ENCODE results near the gene SWI5.

The SWI5 gene

DNA sequence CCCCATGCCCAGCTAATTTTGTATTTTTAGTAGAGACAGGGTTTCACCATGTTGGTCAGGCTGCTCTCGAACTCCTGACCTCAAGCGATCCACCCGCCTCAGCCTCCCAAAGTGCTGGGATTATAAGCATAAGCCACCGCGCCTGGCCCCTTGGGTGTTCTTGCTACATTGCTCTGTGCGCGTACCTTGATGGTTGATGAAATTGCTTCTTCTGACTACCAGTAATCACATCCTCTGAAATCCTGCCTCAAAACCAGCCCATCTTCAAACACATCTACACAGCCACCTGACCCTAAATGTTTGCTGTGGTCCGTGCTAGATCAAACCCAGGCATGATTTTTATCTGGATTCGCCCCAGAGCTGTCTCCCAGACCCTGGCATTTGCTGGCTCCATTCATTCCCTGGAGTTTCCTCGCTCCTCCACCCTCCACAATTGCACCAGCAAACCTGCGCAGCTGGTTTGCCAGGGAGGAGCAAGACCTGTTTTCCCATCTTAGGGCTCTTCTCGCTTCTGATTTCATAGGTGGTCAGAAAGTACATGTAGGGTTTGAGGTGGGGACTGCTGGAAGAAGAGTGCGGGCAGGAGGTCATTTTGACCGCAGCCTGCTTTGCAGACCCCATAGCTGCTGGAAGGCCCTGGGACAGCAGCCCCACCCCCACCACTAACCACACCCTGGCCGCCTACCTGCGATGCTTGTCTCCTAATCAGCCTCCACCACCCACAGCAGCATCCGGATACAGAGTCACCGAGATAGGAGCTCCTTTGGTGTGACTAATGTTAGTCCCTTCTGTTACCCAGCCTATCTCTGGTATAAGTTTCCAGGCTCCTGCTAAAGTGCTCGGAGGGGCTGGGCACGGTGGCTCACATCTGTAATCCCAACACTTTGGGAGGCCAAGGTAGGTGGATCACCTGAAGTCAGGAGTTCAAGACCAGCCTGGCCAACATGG, 22.7 kb downstream of the SWI5 start:
- no peak for ATAC-seq
- no peak for TF ChIP-seq ZNF70 (CRISPR knock-in tag; IDR thresholded peaks at IDR 0.05)
- TF ChIP-seq ZNF565 (CRISPR knock-in tag; conservative IDR thresholded peaks at IDR 0.05; ENCODE audit: low read depth) = no peak
- no peak for TF ChIP-seq CSDC2 (CRISPR knock-in tag; IDR thresholded peaks at IDR 0.05)
- TF ChIP-seq GLIS3 (CRISPR knock-in tag; IDR thresholded peaks at IDR 0.05) = no peak

DNA sequence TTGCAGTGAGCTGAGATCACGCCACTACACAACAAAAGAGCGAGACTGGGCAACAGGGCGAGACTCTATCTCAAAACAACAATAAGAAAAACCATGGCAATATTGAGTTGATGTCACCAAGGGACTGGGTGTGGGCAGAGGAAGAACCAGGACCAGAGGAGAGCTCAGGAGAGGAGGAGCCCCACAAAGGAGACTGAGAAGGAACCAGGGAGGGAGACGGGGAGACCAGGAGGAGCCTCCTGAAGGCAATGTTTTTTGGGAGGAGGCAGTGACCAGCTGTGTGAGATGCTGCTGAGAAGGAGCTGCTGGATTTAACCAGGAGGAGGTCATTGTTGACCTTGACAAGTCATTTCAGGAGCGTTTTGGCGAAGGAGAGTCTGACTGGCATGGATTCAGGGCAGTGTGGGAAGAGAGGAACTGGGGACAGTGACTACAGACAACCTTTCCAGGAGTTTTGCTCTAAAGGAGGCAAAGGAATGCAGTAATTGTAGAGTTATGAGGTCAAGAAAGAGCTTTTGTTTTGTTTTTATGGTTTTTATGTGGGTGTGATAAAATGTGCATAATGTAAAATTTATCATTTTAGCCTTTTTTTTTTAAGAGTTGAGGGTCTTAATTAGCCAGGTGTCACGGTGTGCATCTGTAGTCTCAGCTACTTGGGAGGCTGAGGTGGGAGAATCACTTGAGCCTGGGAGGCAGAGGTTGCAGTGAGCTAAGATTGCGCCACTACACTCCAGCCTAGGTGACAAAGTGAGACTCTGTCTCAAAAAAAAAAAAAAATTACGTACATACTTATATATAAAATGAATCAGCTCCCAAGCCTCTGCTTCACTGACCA, 28.3 kb downstream of the SWI5 start:
- ATAC-seq = peak; percentile 6; the same call in 1 of the 3 replicates
- TF ChIP-seq BACH2 (CRISPR knock-in tag; IDR thresholded peaks at IDR 0.05; ENCODE audit: borderline replicate concordance) (no peak), ZFP30 (CRISPR knock-in tag; IDR thresholded peaks at IDR 0.05) (no peak), GLIS3 (CRISPR knock-in tag; IDR thresholded peaks at IDR 0.05) (no peak), ZNF70 (CRISPR knock-in tag; IDR thresholded peaks at IDR 0.05) (no peak), OSR1 (CRISPR knock-in tag; IDR thresholded peaks at IDR 0.05) (no peak)
- TF ChIP-seq, protein P1, sequence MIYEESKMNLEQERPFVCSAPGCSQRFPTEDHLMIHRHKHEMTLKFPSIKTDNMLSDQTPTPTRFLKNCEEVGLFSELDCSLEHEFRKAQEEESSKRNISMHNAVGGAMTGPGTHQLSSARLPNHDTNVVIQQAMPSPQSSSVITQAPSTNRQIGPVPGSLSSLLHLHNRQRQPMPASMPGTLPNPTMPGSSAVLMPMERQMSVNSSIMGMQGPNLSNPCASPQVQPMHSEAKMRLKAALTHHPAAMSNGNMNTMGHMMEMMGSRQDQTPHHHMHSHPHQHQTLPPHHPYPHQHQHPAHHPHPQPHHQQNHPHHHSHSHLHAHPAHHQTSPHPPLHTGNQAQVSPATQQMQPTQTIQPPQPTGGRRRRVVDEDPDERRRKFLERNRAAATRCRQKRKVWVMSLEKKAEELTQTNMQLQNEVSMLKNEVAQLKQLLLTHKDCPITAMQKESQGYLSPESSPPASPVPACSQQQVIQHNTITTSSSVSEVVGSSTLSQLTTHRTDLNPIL (CRISPR knock-in tag; IDR thresholded peaks at IDR 0.05; ENCODE audit: low read depth) = no peak
- TF ChIP-seq, protein P2, sequence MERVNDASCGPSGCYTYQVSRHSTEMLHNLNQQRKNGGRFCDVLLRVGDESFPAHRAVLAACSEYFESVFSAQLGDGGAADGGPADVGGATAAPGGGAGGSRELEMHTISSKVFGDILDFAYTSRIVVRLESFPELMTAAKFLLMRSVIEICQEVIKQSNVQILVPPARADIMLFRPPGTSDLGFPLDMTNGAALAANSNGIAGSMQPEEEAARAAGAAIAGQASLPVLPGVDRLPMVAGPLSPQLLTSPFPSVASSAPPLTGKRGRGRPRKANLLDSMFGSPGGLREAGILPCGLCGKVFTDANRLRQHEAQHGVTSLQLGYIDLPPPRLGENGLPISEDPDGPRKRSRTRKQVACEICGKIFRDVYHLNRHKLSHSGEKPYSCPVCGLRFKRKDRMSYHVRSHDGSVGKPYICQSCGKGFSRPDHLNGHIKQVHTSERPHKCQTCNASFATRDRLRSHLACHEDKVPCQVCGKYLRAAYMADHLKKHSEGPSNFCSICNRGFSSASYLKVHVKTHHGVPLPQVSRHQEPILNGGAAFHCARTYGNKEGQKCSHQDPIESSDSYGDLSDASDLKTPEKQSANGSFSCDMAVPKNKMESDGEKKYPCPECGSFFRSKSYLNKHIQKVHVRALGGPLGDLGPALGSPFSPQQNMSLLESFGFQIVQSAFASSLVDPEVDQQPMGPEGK (CRISPR knock-in tag; IDR thresholded peaks at IDR 0.05; ENCODE audit: borderline replicate concordance) = no peak

DNA sequence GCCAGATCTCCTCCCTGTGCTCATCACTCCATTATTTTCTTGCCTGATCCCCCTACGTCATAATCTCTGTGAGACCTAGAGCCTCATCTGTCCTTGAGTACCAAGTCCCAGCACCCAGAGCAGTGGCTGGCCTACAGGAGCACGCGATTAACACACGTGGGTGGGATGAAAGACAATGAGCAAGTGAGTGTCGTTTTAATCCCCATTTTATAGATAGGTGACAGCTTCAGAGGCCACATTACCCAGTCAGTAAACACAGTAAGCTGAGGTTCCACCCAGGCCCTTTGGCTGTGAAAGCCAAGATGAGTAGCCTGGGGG, 28.9 kb downstream of the SWI5 start:
- no peak for TF ChIP-seq BACH2 (CRISPR knock-in tag; IDR thresholded peaks at IDR 0.05; ENCODE audit: borderline replicate concordance)
- no peak for ATAC-seq

DNA sequence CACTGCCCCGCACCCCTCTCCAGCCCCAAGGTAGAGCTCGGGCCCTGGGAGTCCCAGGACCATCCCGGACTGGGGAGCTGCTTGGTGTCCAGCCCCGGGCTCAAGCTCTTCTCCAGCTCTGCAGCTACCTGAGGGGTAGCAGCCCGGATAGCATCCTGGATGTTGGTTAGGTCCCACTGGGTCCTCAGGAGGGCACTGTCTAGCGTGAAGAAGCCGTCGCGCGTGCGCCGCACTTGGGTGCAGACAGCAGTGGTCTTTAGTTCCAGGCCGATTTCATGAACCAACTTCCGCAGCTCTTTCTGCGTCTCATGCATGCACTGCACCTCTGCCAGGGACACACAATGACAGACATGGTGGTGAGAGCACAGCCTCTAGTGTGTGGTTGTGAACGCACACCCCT, 33.5 kb downstream of the SWI5 start:
- TF ChIP-seq ZNF565 (CRISPR knock-in tag; conservative IDR thresholded peaks at IDR 0.05; ENCODE audit: low read depth) (no peak), ESRRG (CRISPR knock-in tag; IDR thresholded peaks at IDR 0.05) (no peak), ISL1 (CRISPR knock-in tag; IDR thresholded peaks at IDR 0.05) (no peak), TOX (CRISPR knock-in tag; IDR thresholded peaks at IDR 0.05; ENCODE audit: borderline replicate concordance) (no peak), ZNF8 (CRISPR knock-in tag; IDR thresholded peaks at IDR 0.05) (no peak), ZC3H10 (CRISPR knock-in tag; IDR thresholded peaks at IDR 0.05) (no peak), TCF4 (CRISPR knock-in tag; IDR thresholded peaks at IDR 0.05; ENCODE audit: borderline replicate concordance) (no peak), GLIS3 (CRISPR knock-in tag; IDR thresholded peaks at IDR 0.05) (no peak), ARNTL (CRISPR knock-in tag; IDR thresholded peaks at IDR 0.05; ENCODE audit: borderline replicate concordance, low read depth) (no peak), ZFP3 (CRISPR knock-in tag; IDR thresholded peaks at IDR 0.05) (no peak), RARB (CRISPR knock-in tag; IDR thresholded peaks at IDR 0.05) (no peak), OSR1 (CRISPR knock-in tag; IDR thresholded peaks at IDR 0.05) (no peak), SNAI2 (CRISPR knock-in tag; IDR thresholded peaks at IDR 0.05) (no peak), ZNF70 (CRISPR knock-in tag; IDR thresholded peaks at IDR 0.05) (no peak), ZFP30 (CRISPR knock-in tag; IDR thresholded peaks at IDR 0.05) (no peak), PPARA (CRISPR knock-in tag; IDR thresholded peaks at IDR 0.05; ENCODE audit: borderline replicate concordance) (no peak)
- TF ChIP-seq, protein P3, sequence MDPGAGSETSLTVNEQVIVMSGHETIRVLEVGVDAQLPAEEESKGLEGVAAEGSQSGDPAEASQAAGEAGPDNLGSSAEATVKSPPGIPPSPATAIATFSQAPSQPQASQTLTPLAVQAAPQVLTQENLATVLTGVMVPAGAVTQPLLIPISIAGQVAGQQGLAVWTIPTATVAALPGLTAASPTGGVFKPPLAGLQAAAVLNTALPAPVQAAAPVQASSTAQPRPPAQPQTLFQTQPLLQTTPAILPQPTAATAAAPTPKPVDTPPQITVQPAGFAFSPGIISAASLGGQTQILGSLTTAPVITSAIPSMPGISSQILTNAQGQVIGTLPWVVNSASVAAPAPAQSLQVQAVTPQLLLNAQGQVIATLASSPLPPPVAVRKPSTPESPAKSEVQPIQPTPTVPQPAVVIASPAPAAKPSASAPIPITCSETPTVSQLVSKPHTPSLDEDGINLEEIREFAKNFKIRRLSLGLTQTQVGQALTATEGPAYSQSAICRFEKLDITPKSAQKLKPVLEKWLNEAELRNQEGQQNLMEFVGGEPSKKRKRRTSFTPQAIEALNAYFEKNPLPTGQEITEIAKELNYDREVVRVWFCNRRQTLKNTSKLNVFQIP (CRISPR knock-in tag; IDR thresholded peaks at IDR 0.05; ENCODE audit: borderline replicate concordance, low read depth) = no peak
- TF ChIP-seq, protein P2 (CRISPR knock-in tag; IDR thresholded peaks at IDR 0.05; ENCODE audit: borderline replicate concordance) = no peak
- TF ChIP-seq, protein P4, sequence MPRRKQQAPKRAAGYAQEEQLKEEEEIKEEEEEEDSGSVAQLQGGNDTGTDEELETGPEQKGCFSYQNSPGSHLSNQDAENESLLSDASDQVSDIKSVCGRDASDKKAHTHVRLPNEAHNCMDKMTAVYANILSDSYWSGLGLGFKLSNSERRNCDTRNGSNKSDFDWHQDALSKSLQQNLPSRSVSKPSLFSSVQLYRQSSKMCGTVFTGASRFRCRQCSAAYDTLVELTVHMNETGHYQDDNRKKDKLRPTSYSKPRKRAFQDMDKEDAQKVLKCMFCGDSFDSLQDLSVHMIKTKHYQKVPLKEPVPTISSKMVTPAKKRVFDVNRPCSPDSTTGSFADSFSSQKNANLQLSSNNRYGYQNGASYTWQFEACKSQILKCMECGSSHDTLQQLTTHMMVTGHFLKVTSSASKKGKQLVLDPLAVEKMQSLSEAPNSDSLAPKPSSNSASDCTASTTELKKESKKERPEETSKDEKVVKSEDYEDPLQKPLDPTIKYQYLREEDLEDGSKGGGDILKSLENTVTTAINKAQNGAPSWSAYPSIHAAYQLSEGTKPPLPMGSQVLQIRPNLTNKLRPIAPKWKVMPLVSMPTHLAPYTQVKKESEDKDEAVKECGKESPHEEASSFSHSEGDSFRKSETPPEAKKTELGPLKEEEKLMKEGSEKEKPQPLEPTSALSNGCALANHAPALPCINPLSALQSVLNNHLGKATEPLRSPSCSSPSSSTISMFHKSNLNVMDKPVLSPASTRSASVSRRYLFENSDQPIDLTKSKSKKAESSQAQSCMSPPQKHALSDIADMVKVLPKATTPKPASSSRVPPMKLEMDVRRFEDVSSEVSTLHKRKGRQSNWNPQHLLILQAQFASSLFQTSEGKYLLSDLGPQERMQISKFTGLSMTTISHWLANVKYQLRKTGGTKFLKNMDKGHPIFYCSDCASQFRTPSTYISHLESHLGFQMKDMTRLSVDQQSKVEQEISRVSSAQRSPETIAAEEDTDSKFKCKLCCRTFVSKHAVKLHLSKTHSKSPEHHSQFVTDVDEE (CRISPR knock-in tag; IDR thresholded peaks at IDR 0.05) = no peak
- TF ChIP-seq, protein P1 (CRISPR knock-in tag; IDR thresholded peaks at IDR 0.05; ENCODE audit: low read depth) = no peak
- ATAC-seq = no peak

All from SK-N-SH treated with all-trans-retinoic acid at 6 μM for 48 hours (cell line).